GM21528 (cell line): ENCODE data around the gene NLRP8.
"Not testable (repeated sequence)": the region's sequence is repeated elsewhere in the genome, so short reads cannot be mapped to it uniquely, and the experiment has no call there.

Experiments used
- ATAC-seq: cut with Tn5 transposase; IDR thresholded peaks from one replicate; pipeline ENCODE4 v1.9.1; 2021; ENCODE audit warnings: mild to moderate bottlenecking, moderate library complexity; ENCODE audit not compliant: unreplicated experiment, low FRiP score

Gene NLRP8

DNA sequence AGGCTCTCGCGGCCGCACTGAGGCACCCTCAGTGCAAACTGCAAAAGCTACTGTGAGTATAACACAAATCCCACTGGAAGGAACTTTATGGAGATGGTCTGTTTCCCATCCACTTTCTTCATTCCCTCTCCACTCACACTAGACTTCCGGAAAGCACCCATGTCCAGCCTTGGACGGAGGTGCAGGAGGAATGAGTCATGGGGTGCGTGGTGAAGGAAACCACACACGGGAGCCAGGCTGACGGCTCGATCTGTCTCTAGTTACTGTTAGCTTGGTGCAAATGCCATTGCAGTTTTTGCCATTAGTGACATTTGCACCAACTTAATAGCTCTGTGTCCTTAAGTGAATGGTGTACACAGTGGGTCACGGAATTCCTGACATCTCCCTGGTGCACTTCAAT, 14.6 kb downstream of the NLRP8 start:
- ATAC-seq = no peak

DNA sequence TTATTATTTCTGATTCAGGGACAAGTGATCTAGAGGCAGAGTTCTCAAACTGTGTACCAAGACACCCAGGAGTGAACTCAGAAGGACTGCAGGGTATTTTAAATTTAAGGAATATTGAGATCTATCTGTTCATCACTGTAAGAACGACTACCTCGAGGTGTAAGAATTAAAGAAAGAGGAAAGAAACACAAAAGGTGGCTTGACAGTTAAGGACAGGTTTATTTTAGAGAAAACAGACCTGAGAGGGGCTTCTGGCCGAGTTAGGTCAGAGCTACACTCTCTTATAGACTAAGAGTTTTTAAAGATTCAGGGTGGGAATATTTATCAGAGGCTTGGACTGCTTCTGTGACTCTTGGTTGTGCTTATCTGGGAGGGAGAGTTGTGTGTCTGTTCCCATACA, 26.4 kb downstream of the NLRP8 start:
- no peak for ATAC-seq

DNA sequence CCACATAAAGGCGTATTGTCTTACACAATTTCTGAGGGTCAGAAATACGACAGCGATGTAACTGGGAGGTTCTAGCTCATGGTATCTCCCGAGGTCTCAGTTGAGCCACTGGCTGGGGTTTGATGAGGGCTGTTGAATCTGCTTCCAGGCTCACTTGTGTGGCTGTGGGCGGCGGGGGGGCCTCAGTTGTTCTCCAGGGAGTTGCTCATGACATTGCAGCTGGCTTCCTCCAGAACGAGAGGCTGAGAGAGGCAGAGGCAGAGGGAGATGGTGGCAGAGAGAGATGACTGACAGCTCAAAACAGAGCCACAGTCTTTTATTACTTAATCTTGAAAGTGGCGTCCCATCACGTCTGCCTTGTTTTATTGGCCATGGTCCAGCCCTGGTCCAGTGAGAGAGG, 32.8 kb downstream of the NLRP8 start:
- no peak for ATAC-seq

DNA sequence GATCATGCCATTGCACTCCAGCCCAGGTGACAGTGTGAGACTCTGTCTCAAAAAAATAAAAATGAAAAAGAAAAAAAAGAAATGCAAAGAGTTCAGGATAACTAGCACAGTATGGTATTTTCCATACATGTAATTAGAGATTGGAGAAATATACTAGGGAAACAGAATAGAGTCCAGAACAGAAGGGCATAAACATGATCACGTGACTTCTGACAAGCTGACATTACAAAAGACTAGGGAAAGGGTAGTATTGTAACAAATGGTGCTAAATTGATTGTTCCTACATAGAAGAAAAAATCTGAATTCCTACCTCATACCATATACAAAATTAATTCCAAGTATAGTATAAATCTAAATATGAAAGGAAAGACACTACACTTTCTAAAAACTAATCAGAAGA, 37.6 kb downstream of the NLRP8 start:
- ATAC-seq = no peak

DNA sequence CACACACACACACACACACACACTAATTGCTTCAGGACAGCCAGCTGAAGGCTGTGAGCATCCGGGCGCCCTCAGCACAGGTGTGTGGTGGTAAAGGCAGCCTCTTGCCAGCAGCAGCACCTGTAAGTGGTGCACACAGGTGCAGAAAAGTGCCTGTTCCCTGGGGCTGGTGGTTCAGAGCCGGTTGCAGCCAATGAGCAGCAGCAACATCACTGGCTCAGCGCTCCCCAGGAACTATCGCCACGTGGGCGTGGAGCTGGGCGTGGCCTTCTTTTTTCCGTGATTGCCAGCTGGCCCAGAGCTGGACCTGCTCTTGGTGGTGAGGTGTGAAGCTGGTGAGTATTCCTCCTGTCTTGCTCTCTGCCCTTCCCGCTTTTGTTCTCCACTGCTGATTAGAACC, 38.9 kb downstream of the NLRP8 start, which contains the start of gene NLRP5:
TSS of gene NLRP5 (plus strand) at position 289 of the 400 bp plus-strand sequence.
- ATAC-seq = no peak

DNA sequence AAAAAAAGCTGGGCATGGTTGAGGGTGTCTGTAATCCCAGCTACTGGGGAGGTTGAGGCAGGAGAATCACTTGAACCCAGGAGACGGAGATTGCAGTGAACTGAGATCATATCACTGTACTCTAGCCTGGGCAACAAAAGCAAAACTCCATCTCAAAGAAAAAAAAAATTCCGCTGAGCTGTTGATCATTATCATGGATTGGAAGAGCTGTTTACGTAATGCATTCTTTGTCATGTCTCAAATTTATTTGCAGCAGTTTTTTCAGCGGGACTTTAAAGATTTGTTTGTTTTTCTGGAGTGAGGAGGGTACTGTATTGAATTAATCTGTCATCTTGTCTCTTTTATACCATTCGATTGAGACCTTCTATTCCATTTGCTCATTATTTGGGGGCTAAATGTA, 43.2 kb downstream of the NLRP8 start:
- ATAC-seq = no peak

DNA sequence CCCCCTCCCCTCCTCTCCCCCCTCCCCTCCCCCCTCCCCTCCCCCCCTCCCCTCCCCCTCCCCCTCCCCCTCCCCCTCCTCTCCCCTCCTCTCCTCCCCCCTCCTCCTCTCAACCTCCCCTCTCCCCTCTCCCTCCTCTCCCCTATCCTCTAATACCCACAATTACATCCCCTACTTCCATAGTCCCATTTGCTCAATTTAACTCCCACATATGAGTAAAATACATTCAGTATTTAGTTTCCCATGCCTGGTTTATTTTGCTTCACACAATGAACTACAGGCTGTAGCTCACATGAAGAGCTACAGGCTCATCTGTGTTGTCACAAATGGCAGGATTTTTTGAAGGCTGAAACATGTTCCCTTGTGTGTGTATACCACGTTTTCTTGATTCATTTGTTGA, 45.9 kb downstream of the NLRP8 start:
- no peak for ATAC-seq

DNA sequence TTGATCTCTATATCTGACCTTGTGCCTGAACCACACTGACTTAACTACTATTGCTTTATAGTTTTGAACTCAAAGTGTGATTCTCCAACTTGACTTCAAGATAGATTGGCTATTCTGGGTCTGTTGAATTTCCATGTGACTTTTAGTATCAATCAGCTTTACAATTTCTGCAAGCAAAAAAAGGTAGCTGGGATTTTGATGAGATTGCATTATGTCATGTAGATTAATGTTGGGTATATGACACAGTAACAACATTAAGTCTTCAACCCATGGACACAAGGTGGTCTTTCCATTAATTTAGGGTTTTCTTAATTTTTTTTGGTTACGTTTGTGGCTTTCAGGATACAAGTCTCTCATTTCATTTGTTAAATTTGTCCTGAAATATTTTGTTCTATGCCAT, 67.1 kb downstream of the NLRP8 start:
- no peak for ATAC-seq

DNA sequence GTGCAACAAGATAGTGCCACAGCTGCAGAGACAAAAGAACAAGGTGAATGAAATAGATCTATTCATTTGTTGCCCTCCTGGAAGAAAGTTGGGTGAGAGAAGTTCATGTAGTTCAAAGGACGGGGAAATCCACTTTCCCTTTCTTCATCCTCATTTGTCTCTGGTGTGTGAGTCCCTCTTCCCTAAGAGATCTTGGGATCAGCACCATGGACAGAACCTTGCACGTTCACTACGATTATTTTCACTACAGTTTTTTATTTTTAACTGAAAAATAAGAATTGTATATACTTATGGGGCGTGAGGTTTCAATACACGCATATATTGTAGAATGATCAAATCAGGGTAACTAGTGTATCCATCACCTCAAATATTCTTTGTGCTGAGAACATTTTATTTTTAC, 68.1 kb downstream of the NLRP8 start:
- no peak for ATAC-seq

DNA sequence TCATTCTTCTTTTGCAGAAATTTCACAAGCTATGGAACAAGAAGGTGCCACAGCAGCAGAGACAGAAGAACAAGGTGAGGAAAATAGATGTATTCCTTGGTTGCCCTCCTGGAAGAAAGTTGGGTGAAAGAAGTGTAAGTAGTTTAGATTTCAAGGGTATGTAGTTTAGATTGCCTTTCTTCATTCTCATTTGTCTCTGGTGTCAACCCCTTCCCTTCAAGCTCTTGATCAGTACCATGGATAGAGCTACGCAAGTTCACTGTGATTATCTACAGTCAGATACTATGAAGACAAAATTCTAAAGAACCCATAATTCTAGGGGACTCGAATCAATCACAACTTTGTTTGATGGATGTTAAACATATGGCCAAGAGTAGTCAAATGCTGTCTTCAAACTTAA, 71.7 kb downstream of the NLRP8 start:
- not testable (repeated sequence) for ATAC-seq

DNA sequence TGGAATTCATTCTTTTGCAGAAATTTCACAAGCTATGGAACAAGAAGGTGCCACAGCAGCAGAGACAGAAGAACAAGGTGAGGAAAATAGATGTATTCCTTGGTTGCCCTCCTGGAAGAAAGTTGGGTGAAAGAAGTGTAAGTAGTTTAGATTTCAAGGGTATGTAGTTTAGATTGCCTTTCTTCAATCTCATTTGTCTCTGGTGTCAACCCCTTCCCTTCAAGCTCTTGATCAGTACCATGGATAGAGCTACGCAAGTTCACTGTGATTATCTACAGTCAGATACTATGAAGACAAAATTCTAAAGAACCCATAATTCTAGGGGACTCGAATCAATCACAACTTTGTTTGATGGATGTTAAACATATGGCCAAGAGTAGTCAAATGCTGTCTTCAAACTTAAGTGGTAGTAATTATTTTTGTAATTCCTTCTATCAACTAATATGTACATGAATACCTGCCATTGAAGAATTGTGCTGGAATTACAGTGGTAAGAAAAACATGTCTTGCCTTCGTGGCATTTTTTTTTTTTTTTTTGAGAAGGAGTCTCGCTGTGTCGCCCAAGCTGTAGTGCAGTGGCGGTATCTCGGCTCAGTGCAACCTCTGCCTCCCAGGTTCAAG, 72.8 kb downstream of the NLRP8 start:
- ATAC-seq = not testable (repeated sequence)

DNA sequence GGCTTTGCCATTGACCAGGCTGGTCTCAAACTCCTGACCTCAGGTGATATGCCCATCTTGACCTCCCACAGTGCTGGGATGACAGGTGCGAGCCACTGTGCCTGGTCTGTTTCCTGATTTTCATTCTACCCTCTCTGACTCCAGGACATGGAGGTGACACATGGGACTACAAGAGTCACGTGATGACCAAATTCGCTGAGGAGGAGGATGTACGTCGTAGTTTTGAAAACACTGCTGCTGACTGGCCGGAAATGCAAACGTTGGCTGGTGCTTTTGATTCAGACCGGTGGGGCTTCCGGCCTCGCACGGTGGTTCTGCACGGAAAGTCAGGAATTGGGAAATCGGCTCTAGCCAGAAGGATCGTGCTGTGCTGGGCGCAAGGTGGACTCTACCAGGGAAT, 79.1 kb downstream of the NLRP8 start:
- no peak for ATAC-seq
